Stimulated activated CD8-positive, alpha-beta memory T cell treated with anti-CD3 and anti-CD28 coated beads, Interleukin-7, amount 100 ng/mL, for 4 hours (primary cell): ENCODE data around the gene TTLL4.

Source experiments
- DNase-seq, 2 donors: peaks; one replicate each; pipeline ENCODE4 v3.0.0-alpha.2; 2020; ENCODE audit warnings: low read depth in 2 of 2

TTLL4 gene

DNA sequence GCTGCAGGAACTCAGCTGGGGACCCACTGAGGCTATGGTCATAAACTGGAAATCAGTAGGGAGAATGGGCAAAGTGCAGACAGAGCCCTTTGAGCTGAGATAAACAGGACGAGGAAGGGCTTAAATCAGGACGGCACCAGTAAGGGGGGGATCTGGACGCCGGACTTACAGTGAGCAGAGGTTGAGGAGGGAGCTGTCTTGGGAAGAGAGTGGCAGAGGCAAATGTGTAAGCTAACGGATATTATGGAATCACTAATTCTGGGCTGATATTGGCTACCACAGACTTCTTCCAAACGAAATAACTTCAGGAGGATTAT lies 71.9 kb downstream of the TTLL4 start:
- DNase-seq: no peak

- DNase-seq: no peak
Observed at GRCh38 chr2:218783688-218784087, 73.1 kb downstream of the TTLL4 start.

DNA sequence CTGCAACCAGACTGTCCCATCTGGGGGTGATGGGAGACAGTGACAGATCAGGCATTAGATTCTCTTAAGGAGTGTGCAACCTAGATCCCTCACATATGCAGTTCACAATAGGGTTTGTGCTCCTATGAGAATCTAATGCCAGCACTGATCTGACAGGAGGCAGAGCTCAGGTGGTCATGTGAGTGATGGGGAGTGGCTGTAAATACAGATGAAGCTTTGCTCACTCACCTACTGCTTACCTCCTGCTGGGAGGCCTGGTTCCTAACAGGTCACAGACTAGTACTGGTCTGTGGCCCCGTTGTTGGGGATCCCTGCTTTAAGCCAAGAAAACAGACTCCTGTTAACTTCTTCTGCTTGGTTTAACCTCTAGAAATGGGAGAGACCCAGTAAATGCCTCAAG lies 74.5 kb downstream of the TTLL4 start:
- no peak for DNase-seq

DNA sequence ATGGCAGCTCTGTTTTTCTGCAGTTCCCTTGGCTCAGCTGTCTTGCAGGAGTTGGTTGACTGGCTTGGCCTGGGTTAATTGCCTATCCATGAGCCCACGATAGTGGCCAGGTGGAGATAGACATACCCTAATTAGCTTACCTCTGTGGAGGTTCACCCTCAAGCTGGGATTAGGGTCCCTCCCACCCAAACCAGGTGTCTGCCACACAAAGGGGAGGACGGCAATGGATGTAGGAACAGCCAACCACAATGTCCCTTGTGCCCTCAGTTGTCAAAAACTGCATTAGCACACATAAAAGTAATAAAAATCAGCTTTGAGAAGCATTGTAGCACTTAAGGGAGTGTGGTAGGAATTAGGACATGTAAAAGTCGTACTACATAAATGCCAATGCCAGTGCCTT lies 75.5 kb downstream of the TTLL4 start:
- no peak for DNase-seq

GRCh38 chr2:218788529-218789255 lies 78.1 kb downstream of the TTLL4 start:
- DNase-seq: no peak

DNA sequence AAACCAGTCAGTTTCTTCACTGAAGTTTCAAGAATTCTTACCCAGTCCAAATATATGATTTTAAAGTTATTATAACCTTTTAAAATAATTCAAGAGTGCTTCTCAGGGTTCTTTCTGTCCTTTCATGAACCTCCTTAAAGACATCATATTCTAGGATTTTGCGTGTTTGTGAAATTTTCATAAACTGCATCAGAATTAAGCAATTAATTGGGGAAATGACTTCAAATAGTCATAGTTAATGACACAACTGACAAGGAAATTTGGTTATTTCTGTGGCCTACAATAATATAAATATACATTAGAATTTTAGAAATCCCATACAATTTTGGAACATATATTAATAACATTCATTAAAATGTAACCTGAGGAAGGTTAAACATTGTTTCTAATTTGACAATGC lies 81.8 kb downstream of the TTLL4 start:
- DNase-seq: no peak

DNA sequence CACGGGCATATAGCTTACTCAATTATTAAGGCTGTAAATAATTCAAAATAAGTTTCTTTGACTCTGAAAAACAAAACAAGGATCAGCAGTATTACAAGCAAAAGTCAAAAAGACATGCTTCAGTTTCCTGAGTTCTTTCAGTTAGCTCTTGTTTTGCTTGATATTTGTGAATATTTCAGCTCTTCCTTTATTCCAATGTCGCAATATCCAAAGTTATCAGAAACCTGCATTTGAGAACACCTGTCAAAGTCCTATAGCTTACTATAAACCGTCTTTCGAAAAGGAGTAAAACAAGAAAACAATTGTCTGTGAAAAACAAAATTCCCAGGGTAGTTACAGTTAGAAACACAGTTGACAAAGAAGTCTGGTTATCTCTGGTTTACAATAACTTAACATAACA lies 86.1 kb downstream of the TTLL4 start:
- no peak for DNase-seq

DNA sequence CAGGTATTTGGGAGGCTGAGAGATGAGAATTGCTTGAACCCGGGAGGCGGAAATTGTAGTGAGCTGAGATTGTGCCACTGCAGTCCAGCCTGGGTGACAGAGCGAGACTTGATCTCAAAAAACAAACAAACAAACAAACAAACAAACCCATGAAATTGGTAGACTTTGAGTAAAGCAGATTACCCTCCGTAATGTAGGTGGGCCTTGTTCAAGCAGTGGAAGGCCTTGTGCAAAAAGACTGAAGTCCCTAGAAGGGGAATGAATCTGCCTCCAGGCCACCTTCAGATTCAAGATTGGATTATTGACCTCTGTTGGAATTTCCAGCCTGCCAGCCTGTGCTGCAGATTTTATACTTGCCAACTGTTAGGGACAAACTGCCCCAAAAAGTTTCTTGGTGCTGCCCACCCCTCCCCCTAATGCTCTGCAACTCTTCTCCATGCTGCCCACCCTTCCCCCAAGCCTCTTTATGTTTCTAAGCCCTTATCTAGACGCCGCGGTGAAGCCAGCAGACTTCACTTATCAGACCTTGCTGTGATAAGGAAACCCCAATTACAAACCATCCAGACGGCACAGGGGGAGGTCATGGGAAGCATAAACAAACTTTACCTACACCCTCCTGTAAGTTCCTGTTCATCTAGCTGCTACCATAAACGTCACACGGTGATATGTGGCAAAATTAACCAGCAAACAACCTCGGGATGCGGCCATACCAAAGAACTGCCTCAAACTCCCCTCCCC lies 88.3 kb downstream of the TTLL4 start:
- DNase-seq: no peak

DNA sequence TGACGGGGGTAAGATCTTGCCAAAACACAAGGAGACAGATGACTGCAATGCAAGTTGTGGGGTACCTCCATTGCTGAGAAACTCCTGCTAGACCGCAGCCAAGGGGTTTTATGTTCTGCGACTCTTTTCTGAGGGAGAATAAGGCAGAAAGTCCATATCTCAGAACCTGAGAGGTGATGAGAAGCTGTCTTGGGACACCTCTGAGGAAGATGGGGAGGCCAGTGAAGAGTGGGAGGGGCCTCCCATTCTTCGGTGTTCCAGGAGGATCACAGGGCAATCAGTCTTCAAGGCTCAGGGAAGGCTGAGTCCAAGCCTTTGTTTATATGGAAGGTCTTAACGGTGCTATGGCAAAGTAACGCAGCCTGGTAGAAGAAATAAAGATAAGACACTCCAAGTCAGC lies 89.4 kb downstream of the TTLL4 start:
- no peak for DNase-seq

DNA sequence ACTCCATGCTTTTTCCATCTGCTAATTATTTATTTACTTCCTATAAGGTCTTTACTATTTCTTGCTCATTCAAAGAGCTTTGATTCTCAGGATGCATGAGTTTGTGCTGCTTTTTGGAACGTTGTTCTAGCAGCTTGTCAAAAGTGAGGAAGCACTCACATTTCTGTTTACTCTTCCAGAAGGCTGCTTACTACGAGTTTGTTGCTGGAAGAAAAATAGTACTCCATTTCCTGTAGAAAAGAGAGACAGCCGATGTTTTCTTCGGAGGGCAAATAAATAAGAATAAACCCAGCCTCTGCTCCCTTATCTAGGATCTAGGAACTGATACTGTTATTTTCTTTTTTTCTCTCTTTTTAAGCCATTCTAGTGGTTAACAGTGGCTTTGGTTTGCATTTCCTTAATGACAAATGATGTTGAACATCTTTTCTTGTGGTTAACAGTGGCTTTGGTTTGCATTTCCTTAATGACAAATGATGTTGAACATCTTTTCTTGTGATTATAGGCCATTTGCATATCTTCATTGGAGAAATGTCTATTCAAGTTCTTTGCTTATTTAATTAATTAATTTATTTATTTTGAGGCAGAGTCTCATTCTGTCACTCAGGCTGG lies 91.9 kb downstream of the TTLL4 start:
- no peak for DNase-seq

DNA sequence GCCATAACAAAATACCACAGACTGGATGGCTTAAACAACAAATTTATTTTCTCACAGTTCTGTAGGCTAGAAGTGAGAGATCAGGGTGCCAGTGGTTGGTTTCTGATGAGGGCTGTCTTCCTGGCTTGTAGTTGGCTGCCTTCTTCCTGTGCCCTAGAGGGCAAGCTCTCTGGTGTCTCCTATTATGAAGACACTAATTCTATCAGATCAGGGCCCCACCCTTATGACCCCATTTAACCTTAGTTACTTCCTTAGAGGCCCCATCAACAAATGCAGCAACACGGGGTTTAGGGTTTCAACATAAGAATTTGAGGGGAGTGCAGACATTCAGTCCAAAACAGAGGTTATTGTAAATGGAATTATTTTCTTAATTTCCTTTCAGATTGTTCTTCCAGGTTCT lies 94.2 kb downstream of the TTLL4 start:
- DNase-seq: no peak
